GM08714 (cell line): ENCODE measurements around the gene LMX1A.

Source experiments
- H3K4me3 ChIP-seq: fragments of 200-500 bp; sonication (Bioruptor generic); 2 replicates; pipeline ENCODE4 v1.5.1; 2014; ENCODE audit warnings: mild to moderate bottlenecking, low read length, inconsistent platforms
- ZNF274 ChIP-seq: IDR thresholded peaks from 2 replicates; pipeline ENCODE4 v1.6.1; 2012; ENCODE audit warnings: mild to moderate bottlenecking, low read depth, low read length

LMX1A gene

DNA sequence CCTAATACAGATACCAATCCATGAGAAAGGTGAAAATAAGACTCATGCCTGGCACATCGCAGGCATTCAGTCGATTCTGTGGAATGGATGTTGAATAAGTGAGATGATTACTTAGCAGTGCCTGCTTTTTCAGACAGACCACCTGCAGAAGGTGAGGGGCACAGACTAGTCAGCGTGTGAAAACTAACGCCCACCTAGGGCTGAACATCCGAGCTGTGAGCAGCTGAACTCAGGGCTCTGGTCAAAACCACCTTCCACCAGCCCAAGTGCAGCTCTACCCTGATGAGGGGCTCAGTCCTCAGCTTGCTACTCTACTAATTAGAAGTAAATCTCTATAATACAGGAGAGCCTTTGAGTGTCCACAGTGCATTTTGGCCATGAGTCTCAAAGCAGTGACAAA, 32.5 kb downstream of the LMX1A start:
- no peak for TF ChIP-seq ZNF274
- H3K4me3 ChIP-seq = no peak overlapping the region

DNA sequence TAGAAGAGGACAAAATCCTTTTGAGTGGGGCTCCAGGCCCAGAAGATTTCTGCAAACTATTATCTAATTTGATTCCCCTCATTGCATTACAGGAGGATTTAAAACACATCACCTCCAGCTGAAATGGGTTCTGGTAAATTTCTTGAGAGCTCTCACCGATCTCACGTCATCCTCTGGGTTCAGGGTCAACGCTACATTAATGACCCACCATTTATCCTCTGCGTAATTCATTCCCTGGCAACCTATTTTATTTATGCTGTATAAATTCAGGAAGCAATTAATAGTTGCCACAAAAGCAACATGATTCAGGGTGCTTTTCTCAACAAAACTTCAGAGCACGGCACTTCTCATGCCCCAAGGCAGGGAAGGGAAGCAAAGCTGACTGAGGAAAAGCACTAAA, 38.9 kb downstream of the LMX1A start:
- no peak overlapping the region for H3K4me3 ChIP-seq
- TF ChIP-seq ZNF274 = no peak

DNA sequence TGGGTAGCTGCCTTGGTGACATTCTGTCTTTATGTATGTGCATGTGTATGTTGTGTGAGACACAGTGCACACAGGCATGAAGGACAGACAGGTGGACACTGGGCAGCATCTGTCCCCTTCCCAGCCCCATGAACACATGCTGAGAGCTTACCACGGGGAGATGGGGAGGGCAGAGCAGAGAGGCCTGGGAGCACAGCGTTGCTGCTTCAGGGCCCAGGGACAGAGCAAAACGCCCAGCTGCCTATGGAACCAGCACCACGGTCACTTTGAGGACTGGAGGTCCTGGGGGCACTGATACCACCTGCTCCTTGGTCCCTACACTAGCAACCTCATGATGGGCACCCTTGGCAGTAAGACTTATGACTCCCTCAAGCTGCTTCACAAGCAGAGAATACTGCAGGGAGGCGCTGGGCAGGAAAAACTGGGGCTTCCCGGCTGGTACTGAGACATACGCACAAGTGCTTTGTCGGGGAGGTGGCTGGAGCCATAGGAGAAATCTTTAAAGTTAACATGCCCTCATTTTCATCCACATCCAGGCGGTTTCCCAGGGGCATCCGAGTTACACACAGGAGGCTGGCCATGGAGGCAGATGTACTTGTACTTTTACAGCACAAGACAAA, 40.3 kb downstream of the LMX1A start:
- no peak for TF ChIP-seq ZNF274
- no peak overlapping the region for H3K4me3 ChIP-seq

DNA sequence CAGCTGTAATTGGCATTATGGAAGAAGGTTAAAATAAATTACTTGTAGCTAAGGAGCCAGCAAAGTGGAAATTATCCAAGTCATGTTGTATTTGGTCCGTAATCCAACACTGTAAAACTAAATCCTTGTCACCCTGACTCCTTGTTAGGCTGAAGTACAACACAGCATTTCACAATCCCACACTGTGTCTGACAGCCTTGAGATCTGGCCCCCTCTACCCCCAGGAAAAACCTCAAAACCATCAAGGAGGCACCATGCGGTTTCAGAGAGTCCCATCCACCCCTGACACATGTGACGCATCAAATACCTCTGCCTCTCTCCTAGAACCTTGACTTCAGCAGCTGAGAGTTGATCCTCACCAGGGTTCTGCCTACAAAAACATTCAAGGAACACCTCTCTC, 41.0 kb downstream of the LMX1A start:
- no peak overlapping the region for H3K4me3 ChIP-seq
- TF ChIP-seq ZNF274 = no peak

DNA sequence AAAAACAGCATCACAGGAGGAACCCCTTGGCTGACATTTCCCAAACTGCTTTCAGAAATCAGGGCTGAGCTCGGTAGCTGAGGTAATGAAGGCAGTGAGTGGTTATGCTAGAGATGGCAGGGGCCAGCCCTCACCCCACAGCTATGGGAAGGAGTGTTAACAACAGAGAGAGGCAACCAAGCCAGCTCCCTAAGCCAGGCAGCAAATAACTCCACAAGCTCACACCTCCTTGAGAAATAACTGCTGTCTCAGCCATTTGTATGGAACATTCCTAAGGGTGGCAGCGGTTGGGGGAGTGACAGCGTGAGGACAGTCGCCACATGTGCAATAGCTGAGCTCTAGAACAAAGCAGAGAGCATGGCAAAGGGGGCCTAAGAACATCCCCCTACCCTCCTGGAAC, 42.6 kb downstream of the LMX1A start:
- H3K4me3 ChIP-seq = no peak overlapping the region
- no peak for TF ChIP-seq ZNF274

DNA sequence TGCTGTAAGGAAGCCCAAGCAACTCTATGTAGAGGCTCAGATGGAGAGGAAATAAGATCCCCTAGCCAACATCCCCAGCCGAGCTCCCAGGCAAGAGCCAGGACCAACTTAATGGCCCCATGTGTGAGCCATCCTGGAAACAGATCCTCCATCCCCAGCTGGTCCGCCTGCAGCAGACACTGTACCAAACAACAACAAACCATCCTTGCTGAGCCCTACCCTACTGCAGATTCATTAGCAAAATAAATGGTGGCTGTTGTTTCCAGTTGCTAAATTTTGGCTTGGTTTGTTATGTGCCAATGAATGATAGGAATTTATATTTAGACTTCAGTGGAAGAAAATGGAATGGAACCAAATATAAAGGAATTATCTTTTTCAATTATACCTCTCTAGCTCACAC, 43.9 kb downstream of the LMX1A start:
- TF ChIP-seq ZNF274 = no peak
- no peak overlapping the region for H3K4me3 ChIP-seq

DNA sequence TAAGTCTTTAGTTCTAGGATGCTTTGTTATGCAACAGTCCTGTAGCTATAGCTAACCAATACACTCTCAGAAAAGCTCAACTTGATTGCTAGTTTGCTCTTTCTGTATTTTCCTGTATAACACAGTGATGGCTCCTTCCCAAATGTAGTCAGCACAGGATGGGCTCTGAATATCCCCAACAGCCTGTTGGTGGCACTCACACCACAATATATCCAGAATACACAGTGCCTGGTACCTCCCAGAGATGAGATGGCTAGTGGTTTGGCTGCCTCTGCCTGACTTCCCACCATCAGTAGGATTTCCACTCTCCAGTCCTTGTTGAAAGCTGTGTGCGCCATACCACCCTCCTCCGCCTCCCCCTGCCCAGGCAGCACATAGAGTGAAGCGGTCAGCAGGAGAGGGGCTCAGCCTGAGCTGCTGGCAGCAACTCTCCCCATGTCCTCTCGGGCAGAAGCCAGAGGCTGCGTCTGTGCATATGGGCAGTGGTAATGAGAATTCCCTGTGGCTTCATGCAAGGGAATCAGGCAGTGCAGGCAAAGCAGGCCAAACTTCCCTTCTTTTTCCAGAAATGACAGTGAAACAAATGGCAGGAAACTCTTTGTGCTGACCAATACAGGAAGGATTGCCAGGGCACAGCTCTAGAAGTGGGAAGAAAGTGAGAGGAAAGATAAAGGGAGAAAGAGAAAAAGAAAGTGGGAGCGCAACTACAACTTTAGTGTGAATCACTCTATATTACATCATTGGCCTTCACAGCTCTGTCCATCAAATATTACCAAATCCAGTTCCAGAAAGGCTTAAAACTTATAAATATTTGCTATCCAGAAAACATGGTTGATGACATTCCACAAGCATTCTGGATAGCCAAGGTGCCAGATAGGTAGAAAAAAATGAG, 49.7 kb downstream of the LMX1A start:
- TF ChIP-seq ZNF274 = no peak

DNA sequence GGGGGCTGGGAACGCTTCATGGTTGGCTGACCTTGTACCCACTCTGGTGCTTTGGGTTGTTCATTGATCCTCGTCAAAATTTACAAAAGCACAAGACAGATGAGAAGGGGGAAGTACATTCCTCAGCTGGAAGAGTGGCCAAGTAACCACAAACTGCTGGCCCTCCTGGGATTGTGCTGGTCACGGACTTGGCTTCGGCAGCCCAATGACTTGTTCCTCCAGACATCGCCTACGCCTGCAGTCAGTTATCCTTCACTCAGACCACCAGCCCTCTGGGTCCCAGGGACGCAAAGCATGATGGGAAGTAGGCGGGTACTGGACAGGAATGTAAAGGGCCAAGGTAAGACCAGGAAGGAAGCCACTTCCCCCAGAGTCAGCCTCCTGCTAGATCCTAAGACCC, 53.1 kb downstream of the LMX1A start:
- H3K4me3 ChIP-seq = no peak overlapping the region

More for the DNA sequence above, 49.7 kb downstream of the LMX1A start:
- no peak overlapping the region for H3K4me3 ChIP-seq

DNA sequence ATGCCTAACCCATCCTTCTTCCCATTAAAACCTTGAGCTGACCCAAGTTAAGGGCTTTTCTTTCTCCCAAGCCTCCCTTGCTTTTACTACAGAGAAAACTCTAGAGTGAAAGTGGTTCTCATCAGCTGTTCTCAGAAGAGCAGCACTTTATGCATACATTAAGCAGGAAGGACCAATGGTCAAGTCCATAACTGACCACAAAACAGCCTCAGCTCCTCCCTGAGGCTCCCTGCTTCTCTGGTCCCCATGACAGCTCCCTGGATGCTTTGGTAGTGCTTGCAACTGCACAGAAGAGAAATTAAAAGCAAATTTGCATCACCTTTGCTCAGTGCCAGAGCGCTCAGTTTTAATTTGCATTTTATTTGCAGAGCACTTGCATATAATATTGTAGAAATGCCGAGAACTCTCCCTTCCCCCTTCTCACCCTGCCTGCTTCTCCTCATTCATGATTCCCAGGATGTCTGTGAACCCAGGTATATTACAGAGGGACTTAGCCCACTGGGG, 56.1 kb downstream of the LMX1A start:
- TF ChIP-seq ZNF274 = no peak
- H3K4me3 ChIP-seq = no peak overlapping the region

More for the DNA sequence above, 53.1 kb downstream of the LMX1A start:
- no peak for TF ChIP-seq ZNF274

DNA sequence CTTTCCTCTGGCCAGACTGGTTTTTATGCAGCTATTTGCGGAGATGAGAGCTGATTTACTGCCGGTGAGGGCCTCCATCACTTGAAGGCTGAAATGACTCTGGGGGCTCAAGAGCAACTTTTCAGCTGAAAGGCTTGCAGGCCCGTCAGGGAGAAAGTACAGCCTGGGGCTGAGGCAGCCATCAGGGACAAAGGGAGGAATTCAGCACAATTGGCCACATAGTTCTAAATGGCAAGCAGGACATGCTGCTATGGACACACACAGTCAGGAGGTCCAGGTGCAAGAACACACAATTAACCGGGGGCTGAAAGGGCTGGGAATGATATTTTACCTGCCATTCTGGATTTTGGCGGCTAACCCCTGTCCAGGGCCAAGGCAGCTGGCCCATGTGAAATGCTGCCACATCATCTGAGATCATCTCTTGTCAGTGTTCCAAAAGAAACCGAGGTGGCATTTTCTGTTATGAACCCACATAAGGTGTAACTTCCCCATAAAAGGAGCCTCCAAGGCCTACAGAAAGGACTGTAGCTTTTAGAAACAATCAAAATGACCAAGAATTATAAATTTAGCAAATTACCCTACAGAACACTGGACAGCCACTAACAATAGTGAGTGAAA, 58.2 kb downstream of the LMX1A start:
- TF ChIP-seq ZNF274 = no peak
- no peak overlapping the region for H3K4me3 ChIP-seq

DNA sequence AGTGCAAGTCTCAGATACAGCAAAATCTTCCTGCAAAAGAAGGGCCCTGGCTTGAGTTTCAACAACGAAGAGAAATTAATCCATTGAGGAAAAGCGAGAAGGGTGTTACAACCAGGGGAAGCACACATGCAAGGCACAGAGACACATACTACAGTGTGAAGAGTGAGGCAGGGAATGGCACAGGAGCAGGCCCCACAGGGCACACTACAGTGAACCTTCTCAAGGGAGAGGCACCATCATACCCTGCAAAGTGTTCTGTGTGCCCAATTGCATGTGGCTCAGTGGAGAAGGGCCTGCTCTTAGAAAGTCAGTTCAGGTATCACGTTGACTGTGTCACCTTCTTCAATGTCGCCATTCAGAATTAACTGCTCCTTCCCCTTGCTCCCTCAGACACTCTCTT, 60.3 kb downstream of the LMX1A start:
- no peak overlapping the region for H3K4me3 ChIP-seq
- TF ChIP-seq ZNF274 = no peak

DNA sequence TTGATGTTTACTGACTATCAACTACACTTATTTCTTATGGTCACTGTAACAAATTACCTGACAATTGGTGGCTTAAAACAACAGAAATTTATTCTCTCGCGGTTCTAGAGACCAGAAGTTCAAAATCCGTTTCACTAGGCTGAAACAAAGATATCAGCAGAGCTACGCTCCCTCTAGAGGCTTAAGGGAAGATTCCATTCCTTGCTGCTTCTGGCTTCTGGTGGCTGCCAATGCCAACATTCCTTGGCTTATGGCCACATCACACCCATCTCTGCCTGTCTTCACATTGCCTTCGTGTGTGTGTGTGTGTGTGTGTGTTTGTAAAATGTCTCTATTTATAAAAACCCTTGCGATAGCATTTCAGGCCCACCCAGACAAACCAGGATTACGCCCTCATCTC, 66.4 kb downstream of the LMX1A start:
- TF ChIP-seq ZNF274 = no peak
- H3K4me3 ChIP-seq = no peak overlapping the region

DNA sequence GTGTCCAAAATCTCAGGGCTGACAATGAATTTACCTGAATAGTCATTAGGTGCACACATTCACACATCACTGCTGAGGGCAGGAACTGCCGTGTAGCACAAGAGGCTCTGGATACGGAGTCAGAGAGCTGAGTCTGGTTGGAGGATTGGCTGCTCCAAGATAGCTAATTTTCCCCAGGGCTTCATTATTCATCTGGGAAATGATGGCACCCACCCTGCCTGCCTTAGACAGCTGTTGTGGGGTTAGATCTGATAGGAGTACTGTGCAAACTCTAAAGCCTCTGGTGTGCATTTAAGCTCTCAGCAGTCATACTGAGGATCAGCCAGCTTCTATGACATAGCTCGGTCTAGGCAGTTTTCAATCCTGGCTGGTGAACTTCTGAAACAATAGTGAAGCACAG, 67.0 kb downstream of the LMX1A start:
- no peak overlapping the region for H3K4me3 ChIP-seq
- TF ChIP-seq ZNF274 = no peak

DNA sequence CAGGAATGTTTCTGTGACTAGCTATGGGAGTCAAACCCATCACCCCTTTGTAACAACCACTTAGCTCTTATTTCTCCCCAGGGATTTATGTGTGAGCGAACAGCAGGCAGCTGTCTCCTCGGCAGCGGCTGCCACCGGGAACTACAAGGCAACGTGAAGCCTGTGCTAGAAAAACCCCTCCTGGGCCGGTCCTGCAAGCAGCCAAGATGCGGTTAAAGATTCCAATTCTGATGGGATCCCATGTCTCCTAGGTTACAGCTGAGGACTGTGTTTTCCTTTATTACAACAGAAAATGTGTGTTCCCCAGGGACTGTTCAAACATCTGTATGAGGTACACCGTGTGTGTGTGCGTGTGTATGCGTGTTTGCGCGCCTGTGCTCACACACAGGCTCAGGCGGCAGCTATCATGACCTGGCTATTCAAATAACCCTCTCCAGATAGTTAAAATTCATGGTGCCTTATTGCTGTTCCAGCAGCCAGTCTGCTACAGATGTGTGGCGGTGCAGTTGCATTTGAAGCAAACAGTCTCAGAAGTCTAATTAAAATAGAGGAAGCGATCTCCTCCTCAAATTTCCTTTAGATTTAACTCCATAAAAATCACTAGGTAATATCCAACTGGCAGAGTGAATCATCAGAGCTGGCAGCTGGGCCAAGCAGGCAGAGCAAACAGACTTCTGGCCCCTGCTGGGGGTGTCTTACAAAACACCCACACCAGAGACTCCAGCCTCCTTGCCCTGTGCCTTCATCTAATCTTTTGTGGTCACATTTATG, 68.0 kb downstream of the LMX1A start:
- H3K4me3 ChIP-seq = no peak overlapping the region
- no peak for TF ChIP-seq ZNF274

DNA sequence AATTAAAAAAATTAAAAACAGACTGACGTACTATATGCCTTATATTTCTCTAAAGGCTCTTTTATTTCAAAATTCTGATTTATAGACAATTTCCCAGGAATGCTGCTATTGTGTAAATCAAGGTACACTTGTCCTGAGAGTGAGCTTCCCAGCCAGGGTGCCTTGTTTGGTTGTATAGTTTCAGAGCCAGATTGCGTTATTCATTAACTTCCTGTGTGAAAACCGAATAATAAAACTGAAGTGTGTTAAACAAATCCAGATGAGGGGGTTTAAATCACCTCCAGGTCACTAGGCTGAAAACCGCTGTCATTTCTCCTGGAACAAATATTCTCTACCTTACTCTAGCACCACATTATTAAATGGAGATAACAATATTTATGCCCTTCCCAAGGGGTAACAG, 68.7 kb downstream of the LMX1A start:
- H3K4me3 ChIP-seq = no peak overlapping the region
- TF ChIP-seq ZNF274 = no peak
